IMR-90 (cell line): ENCODE results near the gene MYOM1. TPM values are rescaled to one million over a fixed set of nuclear protein-coding genes. Genes with fewer than 3 reads are reported as not detected.

Experiments used
- ATAC-seq: fragments of 200-7000 bp; cut with Tn5 transposase; 2 replicates; pipeline ENCODE4 v1.9.1; 2020; ENCODE audit warnings: low read depth, mild to moderate bottlenecking, moderate library complexity
- BruUV-seq: library from RNA; stranded (reverse); fragments of 400-500 nt; replicated peaks from 2 replicates; lab custom pipeline; 2021; lab: Mats Ljungman, UMichigan
- CTCF ChIA-PET: fragments of 300-600 bp; formaldehyde crosslinking; extraction: SDS; loops from one replicate; lab custom pipeline; 2021; ENCODE audit warnings: antibody characterized with exemption; lab: Yijun Ruan, JAX
- POLR2A ChIA-PET: fragments of 300-600 bp; sonication (Branson Sonifier 250); formaldehyde crosslinking; loops from one replicate; lab custom pipeline; 2022; ENCODE audit warnings: antibody characterized with exemption; ENCODE audit not compliant: unreplicated experiment; lab: Charles Lee
- DNase-seq: peaks from one replicate; pipeline ENCODE4 v3.0.0; 2013
- H2AFZ ChIP-seq: replicated peaks from 2 replicates; pipeline ENCODE3; 2013; ENCODE audit warnings: low read length, mild to moderate bottlenecking; ENCODE audit not compliant: poor library complexity
- H2AK5ac ChIP-seq: 2 replicates; pipeline ENCODE4 v1.6.1; 2013; ENCODE audit warnings: low read depth, low read length, inconsistent platforms
- H2AK9ac ChIP-seq: replicated peaks from 2 replicates; pipeline ENCODE3; 2013; ENCODE audit warnings: mild to moderate bottlenecking, low read depth, low read length, moderate library complexity; ENCODE audit not compliant: poor library complexity
- H2BK120ac ChIP-seq: 2 replicates; pipeline ENCODE4 v1.6.1; 2013; ENCODE audit warnings: low read depth, low read length, inconsistent platforms
- H2BK15ac ChIP-seq: 3 replicates; pipeline ENCODE4 v1.6.1; 2013; ENCODE audit warnings: low read depth, low read length, inconsistent platforms
- H2BK20ac ChIP-seq: 2 replicates; pipeline ENCODE4 v1.6.1; 2013; ENCODE audit warnings: low read depth, mild to moderate bottlenecking, inconsistent platforms, low read length, moderate library complexity
- H2BK5ac ChIP-seq: 2 replicates; pipeline ENCODE4 v1.6.1; 2013; ENCODE audit warnings: mild to moderate bottlenecking, low read depth, low read length, inconsistent platforms; ENCODE audit not compliant: poor library complexity, severe bottlenecking
- H3K14ac ChIP-seq: replicated peaks from 2 replicates; pipeline ENCODE4 v1.6.1; 2013; ENCODE audit warnings: low read depth, low read length, inconsistent platforms
- H3K18ac ChIP-seq: 2 replicates; pipeline ENCODE4 v1.6.1; 2013; ENCODE audit warnings: low read depth, low read length, control low read depth
- H3K23ac ChIP-seq: 2 replicates; pipeline ENCODE4 v1.6.1; 2013; ENCODE audit warnings: low read depth, low read length, inconsistent platforms
- H3K27ac ChIP-seq: 2 replicates; pipeline ENCODE4 v1.5.1; 2013; ENCODE audit warnings: mild to moderate bottlenecking, control low read depth, low read length; ENCODE audit not compliant: insufficient read depth
- H3K27me3 ChIP-seq: 2 replicates; pipeline ENCODE4 v1.6.1; 2013; ENCODE audit warnings: low read length; ENCODE audit not compliant: control insufficient read depth, insufficient read depth
- H3K36me3 ChIP-seq: 2 replicates; pipeline ENCODE4 v1.6.1; 2013; ENCODE audit warnings: low read length, mixed read lengths; ENCODE audit not compliant: control insufficient read depth, insufficient read depth
- H3K4ac ChIP-seq: 2 replicates; pipeline ENCODE4 v1.6.1; 2013; ENCODE audit warnings: low read depth, low read length, inconsistent platforms
- H3K4me1 ChIP-seq: 2 replicates; pipeline ENCODE4 v1.6.1; 2013; ENCODE audit warnings: low read length, mixed read lengths; ENCODE audit not compliant: control insufficient read depth, insufficient read depth
- H3K4me2 ChIP-seq: 2 replicates; pipeline ENCODE4 v1.6.1; 2013; ENCODE audit warnings: low read depth, mild to moderate bottlenecking, control low read depth, low read length, moderate library complexity
- H3K4me3 ChIP-seq: 2 replicates; pipeline ENCODE4 v1.5.1; 2013; ENCODE audit warnings: low read depth, mild to moderate bottlenecking, control low read depth, low read length, moderate library complexity; ENCODE audit not compliant: insufficient read depth
- H3K56ac ChIP-seq: 2 replicates; pipeline ENCODE4 v1.6.1; 2013; ENCODE audit warnings: low read length, inconsistent platforms; ENCODE audit not compliant: insufficient read depth; ENCODE audit errors: extremely low read depth
- H3K79me1 ChIP-seq, 2 experiments: 2 replicates each; pipeline ENCODE4 v1.6.1; 2013; ENCODE audit warnings: low read length in 2 of 2, inconsistent platforms in 1 of 2, low read depth in 1 of 2
- H3K9ac ChIP-seq: 2 replicates; pipeline ENCODE4 v1.6.1; 2013; ENCODE audit warnings: low read depth, low read length, control low read depth
- H3K9me1 ChIP-seq: 2 replicates; pipeline ENCODE4 v1.6.1; 2013; ENCODE audit warnings: low read length, inconsistent platforms; ENCODE audit not compliant: insufficient read depth
- H3K9me3 ChIP-seq: 2 replicates; pipeline ENCODE4 v1.6.1; 2013; ENCODE audit warnings: low read length; ENCODE audit not compliant: control insufficient read depth, insufficient read depth
- H4K20me1 ChIP-seq: 2 replicates; pipeline ENCODE4 v1.6.1; 2013; ENCODE audit warnings: low read length, inconsistent platforms; ENCODE audit not compliant: insufficient read depth
- H4K5ac ChIP-seq: 2 replicates; pipeline ENCODE4 v1.6.1; 2013; ENCODE audit warnings: mild to moderate bottlenecking, low read depth, low read length, control low read depth
- H4K8ac ChIP-seq, 2 experiments: 2 replicates each; pipeline ENCODE4 v1.6.1; 2013; ENCODE audit warnings: low read depth in 2 of 2, low read length in 2 of 2, control low read depth in 1 of 2, inconsistent platforms in 1 of 2
- H4K91ac ChIP-seq: 2 replicates; pipeline ENCODE4 v1.6.1; 2013; ENCODE audit warnings: low read depth, low read length, inconsistent platforms; ENCODE audit not compliant: insufficient read depth
- BHLHE40 ChIP-seq: fragments of 150-350 bp; IDR thresholded peaks from 2 replicates; pipeline ENCODE4 v1.6.1; 2016; ENCODE audit warnings: mild to moderate bottlenecking, low read depth, low read length
- CEBPB ChIP-seq: IDR thresholded peaks from 2 replicates; pipeline ENCODE4 v1.6.1; 2012; ENCODE audit warnings: low read depth, low read length, improper control_type of control experiment
- CHD1 ChIP-seq: IDR thresholded peaks from 2 replicates; pipeline ENCODE4 v1.6.1; 2012; ENCODE audit warnings: low read depth, low read length, improper control_type of control experiment
- ELK1 ChIP-seq: fragments of 150-350 bp; IDR thresholded peaks from 2 replicates; pipeline ENCODE4 v1.6.1; 2016; ENCODE audit warnings: low read depth, mild to moderate bottlenecking, low read length, moderate library complexity, borderline replicate concordance
- MAFK ChIP-seq: IDR thresholded peaks from 2 replicates; pipeline ENCODE4 v1.6.1; 2012; ENCODE audit warnings: low read depth, low read length, improper control_type of control experiment
- NFE2L2 ChIP-seq: fragments of 150-350 bp; IDR thresholded peaks from 2 replicates; pipeline ENCODE4 v1.6.1; 2016; ENCODE audit warnings: low read depth, mild to moderate bottlenecking, low read length
- RCOR1 ChIP-seq: IDR thresholded peaks from 2 replicates; pipeline ENCODE4 v1.6.1; 2012; ENCODE audit warnings: mild to moderate bottlenecking, low read length, improper control_type of control experiment; ENCODE audit not compliant: insufficient replicate concordance
- RFX5 ChIP-seq: IDR thresholded peaks from 2 replicates; pipeline ENCODE4 v1.8.0; 2012; ENCODE audit warnings: low read depth, mild to moderate bottlenecking, low read length, moderate library complexity
- SMC3 ChIP-seq: fragments of 150-350 bp; IDR thresholded peaks from 2 replicates; pipeline ENCODE4 v1.6.1; 2016; ENCODE audit warnings: low read depth, mild to moderate bottlenecking, antibody characterized with exemption, low read length, moderate library complexity
- WGBS, 2 experiments: methylation state at CpG; one replicate each; pipeline versions ENCODE4 v1.1.5 to v1.1.7; 2013; ENCODE audit warnings: missing lambda C conversion rate in 2 of 2; ENCODE audit not compliant: insufficient read length in 1 of 2; ENCODE audit errors: extremely low coverage in 2 of 2; 5-methylcytosine and 5-hydroxymethylcytosine counted together
- dilution Hi-C: fragments of 300-500 bp; cut with HindIII; formaldehyde crosslinking; loops from one replicate; pipeline ENCODE4 v1.14.3; 2018; ENCODE audit warnings: low sequenced_read_pairs; ENCODE audit not compliant: unreplicated experiment
- in situ Hi-C: fragments of 300-500 bp; cut with MboI; formaldehyde crosslinking; loops from 3 replicates; pipeline ENCODE4 v1.14.3; 2019; ENCODE audit warnings: low sequenced_read_pairs, inconsistent platforms, mixed read lengths
- intact Hi-C: fragments of 100-400 bp; cut with micrococcal nuclease; formaldehyde crosslinking; loops from 2 replicates; pipeline ENCODE4 v1.10.0; 2022
- polyA plus RNA-seq, 3 experiments: library from polyadenylated mRNA; depleted of rRNA; stranded (reverse); fragments of >200 nt; gene quantifications; 2 replicates each; pipeline ENCODE4 v1.2.3, GENCODE V29; 2012; ENCODE audit warnings: low replicate concordance in 1 of 3
- total RNA-seq: library from RNA; depleted of rRNA; stranded (reverse); fragments of >200 nt; gene quantifications from 2 replicates; pipeline ENCODE4 v1.2.3, GENCODE V29; 2012

The MYOM1 gene
- total and polyA plus RNA-seq, 2 of the 4 experiments (the other 2 are of a cell fraction): under 0.01 to 0.10 TPM

GRCh38 chr18:3171631-3172030 is 48.1 kb downstream of the MYOM1 start:
- POLR2A ChIA-PET: no interaction called here
- Histone ChIP-seq H3K14ac (no peak overlapping the region), H2BK20ac (no peak overlapping the region), H4K8ac (no peak overlapping the region), H3K18ac (no peak overlapping the region), H2AFZ (no peak overlapping the region), H2AK9ac (no peak overlapping the region), H2AK5ac (no peak overlapping the region), H3K56ac (no peak overlapping the region), H4K91ac (no peak overlapping the region), H3K9me1 (no peaks in the 10 kb centered on the region; the same call in 1 of the 2 replicates), H3K23ac (no peak overlapping the region), H3K9me3 (no peaks in the 10 kb centered on the region), H3K4ac (no peak overlapping the region), H4K5ac (no peak overlapping the region), H4K20me1 (no peaks in the 10 kb centered on the region), H2BK5ac (no peak overlapping the region), H3K27me3 (peaks cover 7% of the 10 kb centered on the region), H3K79me1 (no peaks in the 10 kb centered on the region), H3K4me2 (no peak overlapping the region), H2BK120ac (no peak overlapping the region), H3K27ac (no peak overlapping the region), H3K36me3 (no peaks in the 10 kb centered on the region), H2BK15ac (no peak overlapping the region), H3K4me1 (peaks cover 10% of the 10 kb centered on the region), H3K9ac (no peak overlapping the region), H3K4me3 (no peak overlapping the region)
- CTCF ChIA-PET: no interaction called here
- in situ Hi-C loops (no loop called here), intact Hi-C loops (no loop called here), dilution Hi-C loops (no loop called here)
- no TSS peak for BruUV-seq
- no CpG with 5 or more reads among the region's 4 CpGs for WGBS, 2 experiments
- ATAC-seq (no peak), DNase-seq (no peak)
- TF ChIP-seq ELK1: no peak
- TF ChIP-seq RCOR1: no peak
- TF ChIP-seq MAFK: no peak
- no peak for TF ChIP-seq CEBPB
- no peak for TF ChIP-seq SMC3
- no peak for TF ChIP-seq NFE2L2
- no peak for TF ChIP-seq RFX5
- TF ChIP-seq BHLHE40: no peak
- TF ChIP-seq CHD1: no peak
